NCI-H82 (cell line): ENCODE results near the gene SLC30A1.
"Not testable (repeated sequence)": the region's sequence is repeated elsewhere in the genome, so short reads cannot be mapped to it uniquely, and the experiment has no call there.

Source experiments
- DNase-seq: peaks from one replicate; lab custom pipeline; 2025; lab: John Stamatoyannopoulos, UW

SLC30A1 gene, protein sequence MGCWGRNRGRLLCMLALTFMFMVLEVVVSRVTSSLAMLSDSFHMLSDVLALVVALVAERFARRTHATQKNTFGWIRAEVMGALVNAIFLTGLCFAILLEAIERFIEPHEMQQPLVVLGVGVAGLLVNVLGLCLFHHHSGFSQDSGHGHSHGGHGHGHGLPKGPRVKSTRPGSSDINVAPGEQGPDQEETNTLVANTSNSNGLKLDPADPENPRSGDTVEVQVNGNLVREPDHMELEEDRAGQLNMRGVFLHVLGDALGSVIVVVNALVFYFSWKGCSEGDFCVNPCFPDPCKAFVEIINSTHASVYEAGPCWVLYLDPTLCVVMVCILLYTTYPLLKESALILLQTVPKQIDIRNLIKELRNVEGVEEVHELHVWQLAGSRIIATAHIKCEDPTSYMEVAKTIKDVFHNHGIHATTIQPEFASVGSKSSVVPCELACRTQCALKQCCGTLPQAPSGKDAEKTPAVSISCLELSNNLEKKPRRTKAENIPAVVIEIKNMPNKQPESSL

DNA sequence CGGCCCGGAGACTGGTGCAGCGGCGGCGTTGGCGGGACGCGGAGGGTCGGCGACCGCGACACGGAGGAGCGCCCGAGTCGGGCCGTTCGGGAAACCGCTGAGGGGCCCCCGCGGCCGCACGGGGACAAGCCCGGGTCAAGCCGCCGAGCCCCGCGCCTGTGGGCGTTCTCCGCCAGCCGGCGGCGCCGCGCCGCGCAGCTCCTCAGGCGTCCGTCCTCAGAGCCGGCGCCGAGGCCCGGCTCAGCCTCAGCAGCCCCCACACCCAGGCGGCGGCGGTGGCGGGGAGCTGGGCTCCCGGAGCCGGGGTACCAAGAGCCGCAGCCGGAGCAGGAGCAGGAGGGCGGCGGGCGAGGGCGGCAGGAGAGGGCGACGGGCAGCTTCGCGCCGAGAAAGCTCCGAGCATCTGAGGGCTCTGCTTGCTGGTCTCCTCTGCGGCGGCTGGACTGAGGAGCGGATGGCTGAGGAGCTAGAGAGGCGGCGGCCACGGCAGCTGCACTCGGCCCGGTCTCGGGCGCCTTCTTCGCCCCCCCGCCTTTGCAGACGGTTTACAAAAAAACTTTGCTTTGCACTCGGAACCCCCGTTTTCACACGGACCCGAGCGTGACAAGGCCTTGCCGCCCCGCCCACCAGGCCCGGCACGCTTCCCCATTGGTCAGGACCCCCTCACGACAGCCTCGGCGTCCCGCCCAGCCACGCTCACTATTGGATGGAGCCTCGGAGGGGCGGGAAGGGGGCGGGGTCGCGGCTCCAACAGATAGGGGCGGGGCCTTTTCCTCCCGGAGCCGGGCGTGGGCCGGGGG is at the start of gene SLC30A1:
Gene SLC30A1, minus strand, starts transcription at position 522 of the 800 bp plus-strand sequence. CDS start 549 bp downstream, outside the sequence.
- peak; percentile 99 for DNase-seq

DNA sequence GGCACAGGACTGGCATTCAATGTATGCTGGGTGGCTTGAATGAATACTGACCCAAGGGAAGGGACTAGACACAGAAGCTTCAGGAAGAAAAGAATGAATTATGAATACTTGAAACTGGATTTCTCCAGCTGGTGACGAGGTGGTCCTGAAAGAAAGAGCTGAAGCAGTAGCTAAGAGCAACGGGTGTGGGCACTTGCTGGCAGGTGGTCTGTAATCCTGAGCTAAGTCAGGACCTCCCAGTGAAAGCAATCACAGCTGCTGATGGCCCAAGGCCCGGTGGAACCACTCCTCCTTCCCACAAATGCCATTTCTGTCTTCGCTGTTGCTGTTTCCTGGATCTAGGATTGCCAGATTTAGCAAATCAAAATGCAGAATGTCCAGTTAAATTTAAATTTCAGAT is 49.5 kb upstream of the SLC30A1 start:
- DNase-seq, result peak; percentile 82

DNA sequence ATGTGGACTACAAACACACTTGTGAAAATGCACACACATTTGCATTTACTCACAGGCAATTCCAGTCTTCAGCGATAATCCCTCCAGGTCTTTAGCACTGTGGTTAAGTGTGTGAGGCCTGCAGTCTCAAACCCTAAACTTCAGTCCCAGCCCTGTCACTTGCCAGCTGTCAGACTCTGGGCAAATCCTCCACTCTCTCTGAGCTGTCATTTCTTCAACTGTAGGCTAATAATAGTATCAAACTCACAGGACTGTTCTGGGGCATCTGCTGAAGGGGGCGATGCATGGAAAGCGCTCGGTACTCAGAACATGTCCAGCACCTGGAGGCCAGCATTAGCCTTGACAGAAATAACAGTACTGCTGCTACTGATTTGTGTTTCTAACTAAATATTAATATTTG is 48.3 kb upstream of the SLC30A1 start:
- DNase-seq, result peak; percentile 89

DNA sequence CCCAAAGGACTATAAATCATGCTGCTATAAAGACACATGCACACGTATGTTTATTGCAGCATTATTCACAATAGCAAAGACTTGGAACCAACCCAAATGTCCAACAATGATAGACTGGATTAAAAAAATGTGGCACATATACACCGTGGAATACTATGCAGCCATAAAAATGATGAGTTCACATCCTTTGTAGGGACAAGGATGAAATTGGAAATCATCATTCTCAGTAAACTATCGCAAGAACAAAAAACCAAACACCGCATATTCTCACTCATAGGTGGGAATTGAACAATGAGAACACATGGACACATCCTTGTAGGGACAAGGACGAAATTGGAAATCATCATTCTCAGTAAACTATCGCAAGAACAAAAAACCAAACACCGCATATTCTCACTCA is 46.9 kb upstream of the SLC30A1 start:
- DNase-seq, result not testable (repeated sequence)

DNA sequence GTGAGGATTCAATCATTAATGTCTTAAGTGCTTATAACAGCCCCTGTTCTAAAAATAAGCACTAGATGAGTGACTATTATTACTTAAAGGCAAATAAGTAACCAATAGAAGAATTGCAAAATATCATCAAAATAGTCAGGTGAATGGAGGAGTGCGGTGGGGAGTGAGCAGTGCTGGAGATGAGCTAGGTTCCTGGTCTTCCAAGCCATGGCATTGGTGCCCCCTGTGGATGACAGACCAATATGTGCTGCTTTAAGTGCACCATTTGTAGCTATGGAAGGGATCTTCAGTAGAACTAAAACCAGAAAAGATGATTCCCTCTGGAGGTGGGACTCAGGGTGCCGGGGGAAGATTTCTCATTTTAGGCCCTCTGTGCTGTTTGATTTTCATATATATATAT is 46.1 kb upstream of the SLC30A1 start:
- peak; percentile 57 for DNase-seq

DNA sequence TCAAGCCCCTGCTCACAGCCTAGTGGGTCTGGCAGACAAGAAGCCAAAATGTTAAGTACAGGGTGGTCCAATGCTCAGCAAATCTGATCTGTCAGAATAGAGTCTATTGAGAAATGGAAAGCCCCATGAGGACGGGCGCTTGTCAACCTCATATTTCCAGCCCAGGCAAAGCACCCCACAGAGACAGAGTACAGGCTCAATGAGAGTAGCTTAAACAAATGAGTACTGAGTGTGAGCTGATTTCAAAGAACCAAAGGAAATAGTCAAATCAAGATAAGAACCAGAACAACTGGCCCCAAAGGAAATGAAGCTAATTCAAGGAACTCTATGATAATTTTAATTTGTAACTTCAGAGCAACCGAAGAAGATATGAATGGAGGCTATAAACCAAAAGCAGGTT is 44.6 kb upstream of the SLC30A1 start:
- DNase-seq, result no peak

DNA sequence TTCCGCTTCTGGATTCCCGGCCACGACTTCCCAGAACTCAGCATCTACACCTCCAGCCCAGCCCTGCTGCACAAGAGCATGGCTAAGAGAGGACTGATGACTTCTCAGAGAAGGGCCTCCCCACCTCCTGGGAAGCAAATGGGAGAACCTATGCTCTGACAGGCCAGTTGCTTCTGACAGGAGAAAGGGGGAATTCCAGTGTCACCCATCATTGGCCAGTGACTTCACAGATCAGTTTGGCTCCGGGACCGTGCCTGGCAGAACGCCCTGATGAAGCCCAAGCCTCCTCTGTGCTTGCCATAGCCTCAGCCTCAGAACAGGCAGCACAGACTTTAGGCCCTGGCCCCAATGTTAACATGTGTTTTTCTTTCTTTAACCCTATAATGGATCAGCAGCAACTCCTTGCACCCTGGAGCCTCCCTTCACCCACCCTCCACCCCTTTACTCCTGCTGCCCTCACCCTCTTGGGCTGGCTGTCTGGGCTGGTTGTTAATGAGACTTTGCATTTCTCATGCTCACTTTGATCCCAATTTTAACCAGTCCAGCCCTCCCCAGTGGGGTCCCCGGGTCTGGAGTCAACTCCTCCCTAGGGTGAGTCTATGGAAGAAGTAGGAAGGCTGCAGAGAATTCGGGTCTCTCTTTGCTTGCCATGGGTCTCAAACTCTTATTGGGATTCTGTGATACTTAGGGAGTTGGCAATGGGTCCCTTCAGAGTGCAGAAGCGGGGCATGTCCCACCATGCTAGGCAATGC is 42.7 kb upstream of the SLC30A1 start:
- no peak for DNase-seq

DNA sequence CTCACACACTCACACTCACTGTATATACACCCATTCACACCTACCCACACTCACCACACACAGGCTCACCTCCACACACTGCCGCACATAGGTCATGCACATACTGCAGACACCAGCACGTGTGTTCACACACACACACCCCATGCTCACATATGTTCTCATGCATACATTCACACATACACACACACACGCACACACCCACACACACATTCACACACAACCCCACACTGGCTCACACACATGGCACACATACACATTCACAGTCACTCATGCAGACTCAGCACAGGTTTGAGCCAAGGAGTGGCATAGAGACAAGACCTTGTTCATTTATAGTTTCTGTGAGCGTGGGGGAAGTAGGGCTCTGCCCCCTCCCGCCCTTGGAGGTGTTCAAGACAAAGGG is 41.1 kb upstream of the SLC30A1 start:
- no peak for DNase-seq

DNA sequence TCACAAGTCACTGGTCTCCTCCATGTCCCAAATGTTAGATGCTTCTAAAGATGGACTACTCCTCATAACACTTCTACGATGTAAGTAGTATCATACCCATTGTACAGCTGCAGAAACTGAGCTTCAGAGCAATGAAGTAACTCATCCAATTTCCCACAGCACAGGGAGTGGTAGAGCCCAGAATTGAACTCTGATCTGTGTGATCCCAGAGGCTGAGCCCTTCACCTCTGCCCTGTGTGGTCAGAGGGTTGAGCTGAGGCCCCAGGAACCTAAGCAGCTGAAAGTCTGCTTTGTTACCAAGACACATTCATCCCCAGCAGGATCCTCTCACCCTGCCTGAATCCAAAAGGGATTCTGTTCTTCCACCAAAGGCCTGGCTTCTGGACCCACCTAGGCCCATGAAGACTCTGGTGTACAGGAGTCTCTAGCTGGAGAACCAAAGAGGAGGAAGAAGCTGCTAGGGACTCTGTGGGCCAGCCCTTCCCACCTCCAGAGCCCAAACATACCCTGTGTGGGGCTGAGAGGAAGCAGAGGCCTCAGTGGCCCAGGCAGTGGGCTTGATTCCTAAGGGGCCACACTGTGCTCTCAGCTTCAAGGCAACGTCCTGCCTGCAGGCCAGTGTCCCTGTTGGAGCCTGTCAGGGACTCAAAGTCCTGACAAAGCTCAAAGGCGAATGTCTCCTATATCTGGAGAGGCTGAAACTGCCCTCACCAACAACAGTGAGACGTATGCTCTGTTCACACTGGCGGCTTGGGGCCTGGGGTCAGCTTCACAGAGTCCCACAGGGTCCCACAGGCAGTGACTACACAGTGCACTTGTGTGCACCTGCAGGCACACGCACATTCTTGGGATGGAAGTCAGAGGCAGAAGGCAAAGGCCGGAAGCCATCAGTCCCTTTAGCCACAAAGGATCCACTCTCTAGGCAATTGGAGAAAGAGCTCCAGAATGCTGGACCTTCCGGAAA is 40.4 kb upstream of the SLC30A1 start:
- no peak for DNase-seq

DNA sequence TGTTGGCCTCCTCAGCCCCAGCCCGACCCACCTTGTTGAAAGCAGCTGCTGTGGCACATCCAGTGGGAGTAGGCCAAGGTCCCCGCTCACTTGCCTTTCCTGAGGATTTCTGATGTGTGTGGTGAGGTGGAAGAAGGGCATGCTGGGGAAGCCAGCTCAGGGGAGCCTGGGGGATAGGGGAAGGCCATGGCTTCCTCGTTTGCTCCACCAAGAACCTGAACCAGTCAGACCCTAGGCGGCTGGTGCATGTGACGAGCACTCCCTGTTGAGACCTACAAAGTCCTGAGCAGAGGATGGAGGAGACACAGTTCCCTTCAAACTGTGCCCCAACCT is 38.0 kb upstream of the SLC30A1 start:
- no peak for DNase-seq

DNA sequence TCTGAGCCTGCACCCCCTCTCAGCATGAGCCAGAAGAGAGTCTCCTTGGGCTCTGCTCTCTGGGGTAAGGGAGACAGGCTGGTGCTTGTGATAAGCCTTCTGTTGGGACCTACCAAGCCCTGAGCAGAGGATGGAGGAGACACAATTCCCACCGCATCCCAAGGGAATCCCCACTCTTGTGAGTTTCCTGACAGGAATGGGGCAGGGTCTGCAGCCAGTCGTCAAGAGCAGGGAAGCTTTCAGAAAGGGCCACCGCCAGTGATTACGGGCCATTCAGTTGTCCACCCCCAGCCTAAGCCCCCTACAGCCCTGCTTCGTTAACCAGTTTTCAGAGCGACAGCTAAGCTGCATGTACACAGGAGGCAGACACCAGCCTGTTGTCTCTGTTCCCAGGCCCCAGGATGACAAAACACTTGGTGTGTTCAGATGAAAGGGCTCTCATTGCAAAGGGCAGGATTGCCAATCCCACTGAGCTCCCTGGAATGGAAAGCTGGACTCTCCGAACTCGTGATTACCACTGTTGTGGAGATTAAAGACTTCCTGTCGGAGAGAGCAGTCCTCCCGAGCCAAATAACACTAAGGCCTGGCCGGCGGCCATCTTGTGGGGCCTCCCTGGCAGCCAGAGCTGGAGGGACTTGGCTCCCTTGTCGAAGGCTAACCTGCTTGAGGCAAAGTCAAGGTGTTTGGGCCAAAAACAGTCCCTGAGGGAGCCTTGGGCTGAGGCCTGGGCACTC is 37.4 kb upstream of the SLC30A1 start:
- no peak for DNase-seq

DNA sequence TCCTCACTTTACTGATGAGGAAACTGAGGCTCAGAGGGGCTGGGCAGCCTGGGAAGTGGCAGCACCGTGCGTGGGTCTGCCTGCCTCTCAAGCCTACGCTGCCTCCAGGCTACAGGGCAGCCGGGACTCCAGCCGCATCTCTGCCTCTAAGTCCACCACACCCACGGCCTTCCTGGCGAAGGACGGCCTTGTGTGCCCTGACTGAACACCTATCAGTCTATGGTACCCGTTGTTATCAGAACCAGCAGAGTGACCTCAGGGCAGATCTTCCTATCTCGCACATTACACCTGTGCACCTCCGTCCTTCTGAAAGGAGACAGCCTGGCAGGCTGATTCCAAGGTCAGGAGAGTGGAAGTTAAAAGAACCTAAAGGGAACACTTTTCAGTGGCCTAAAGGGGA is 35.7 kb upstream of the SLC30A1 start:
- no peak for DNase-seq

DNA sequence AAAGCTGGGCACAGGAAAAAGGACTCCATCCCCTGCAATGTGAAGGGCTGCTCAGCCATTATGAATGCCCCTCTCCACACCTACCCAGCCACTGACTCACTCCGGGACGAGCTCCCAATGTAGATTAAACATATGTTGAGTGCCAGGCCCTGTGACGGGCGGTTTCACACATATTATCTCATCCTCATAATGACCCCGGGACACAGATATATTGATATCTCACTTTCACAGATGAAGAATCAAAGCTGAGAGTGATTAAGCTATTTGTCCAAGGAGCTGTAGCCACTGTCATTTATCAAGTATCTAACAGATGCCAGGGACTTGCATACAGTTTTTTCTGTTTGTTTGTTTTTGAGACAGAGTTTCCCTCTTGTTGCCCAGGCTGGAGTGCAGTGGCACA is 35.0 kb upstream of the SLC30A1 start:
- DNase-seq, result no peak

DNA sequence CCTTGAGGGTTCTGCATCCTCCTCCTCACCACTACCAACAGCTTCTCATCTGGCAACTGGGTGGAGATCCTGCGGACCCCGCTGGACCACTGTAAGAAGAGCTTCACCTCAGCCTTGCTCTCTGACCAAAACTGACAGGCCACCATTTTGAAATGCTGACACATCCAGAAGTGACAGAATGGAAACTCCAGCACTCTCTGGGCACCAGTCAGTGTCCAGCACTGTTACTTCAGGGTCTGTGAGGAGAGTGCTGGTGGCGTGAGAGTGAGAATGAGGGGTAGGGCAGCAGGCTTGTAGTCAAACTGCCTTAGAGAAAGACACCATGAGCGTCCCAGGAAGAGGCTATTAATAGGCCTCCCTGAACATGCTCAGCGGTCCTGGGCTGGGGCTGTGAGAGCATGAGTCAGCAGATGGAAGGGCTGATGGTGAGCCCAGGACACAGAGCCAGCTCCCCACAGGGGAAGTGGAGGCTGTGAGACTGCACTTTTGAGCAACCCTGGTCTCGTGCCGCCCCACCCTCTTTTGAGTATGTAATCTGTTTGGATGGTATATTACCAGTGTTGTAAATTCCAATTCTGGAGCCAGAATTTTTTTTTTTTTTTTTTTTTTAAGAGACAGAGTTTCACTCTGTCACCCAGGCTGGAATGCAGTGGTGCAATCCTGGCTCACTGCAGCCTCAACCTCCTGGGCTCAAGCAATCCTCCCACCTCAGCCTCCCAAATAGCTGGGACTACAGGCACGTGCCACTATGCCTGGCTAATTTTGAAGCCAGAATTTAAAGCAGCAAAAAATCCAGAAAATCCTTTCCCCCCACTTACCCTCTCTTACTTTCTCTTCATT is 34.4 kb upstream of the SLC30A1 start:
- no peak for DNase-seq

DNA sequence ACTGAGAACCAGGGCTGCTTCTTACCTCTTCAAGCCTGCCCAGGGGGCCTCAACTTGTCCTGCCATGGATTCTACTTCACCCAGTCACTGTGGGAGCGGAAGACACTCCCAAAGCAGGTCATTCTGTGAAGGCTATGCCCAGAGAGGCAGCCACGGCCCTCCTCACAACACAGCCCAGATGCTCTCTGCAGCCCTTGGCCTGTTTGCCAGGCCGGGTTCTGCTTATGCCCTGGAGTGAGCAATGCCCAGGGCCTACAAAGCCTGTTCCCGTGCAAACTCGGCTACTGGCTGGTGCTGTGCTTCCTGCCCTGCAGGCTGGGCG is 33.8 kb upstream of the SLC30A1 start:
- DNase-seq, result no peak

DNA sequence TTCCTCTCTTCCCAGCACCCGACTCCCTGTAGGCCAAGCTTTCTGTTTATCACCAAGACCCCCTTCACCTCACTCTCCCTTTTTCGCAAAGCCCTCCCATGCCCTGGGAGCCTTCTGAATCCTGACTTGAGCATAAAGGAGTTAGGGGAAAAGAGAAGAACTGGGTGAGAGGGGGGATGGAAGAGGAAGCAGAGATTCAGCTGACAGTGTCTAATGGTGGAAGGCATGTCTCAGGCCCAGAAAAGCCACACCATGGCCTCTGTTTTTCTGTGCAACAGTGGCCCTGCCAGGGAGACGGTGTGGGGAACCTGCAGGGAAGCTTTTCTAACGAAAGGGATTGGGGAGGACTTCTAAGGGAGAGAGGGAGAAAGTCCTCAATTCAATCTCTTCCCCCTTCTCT is 32.9 kb upstream of the SLC30A1 start:
- DNase-seq, result no peak

DNA sequence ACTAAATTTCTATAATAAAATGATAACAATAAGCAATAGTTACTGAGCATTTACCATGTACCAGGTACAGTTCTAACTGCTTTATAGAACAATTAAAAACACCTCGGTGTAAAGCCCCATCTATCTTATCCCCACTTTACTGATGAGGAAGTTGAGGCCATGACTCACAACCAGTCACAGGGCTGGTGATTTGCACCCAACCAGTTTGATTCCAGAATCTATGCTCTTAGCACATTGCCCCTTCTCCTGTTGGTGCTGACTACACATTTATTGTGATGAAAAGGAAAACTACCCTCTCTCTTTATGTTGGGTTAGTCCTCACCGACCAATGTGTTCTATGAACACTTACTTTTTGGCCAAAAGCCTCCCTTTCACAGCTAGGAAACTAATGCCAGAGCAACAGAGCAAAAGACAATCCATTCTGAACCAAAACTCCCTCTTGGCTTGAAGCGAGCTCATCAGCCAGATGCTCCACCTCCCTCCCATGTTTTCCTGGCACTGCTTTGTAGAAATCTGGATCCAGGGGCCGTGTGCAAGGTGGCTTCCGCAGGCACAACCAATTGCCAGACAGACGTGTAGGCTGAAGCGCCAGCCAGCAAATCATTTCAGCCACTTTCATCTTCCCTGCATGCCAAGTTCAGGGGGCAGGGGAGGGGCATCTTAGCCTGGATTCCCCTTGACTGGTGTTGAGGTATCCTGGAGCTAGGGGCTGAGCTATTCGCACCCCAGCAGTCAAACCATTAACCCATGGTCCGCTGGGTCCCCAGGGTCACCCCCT is 32.0 kb upstream of the SLC30A1 start:
- no peak for DNase-seq

DNA sequence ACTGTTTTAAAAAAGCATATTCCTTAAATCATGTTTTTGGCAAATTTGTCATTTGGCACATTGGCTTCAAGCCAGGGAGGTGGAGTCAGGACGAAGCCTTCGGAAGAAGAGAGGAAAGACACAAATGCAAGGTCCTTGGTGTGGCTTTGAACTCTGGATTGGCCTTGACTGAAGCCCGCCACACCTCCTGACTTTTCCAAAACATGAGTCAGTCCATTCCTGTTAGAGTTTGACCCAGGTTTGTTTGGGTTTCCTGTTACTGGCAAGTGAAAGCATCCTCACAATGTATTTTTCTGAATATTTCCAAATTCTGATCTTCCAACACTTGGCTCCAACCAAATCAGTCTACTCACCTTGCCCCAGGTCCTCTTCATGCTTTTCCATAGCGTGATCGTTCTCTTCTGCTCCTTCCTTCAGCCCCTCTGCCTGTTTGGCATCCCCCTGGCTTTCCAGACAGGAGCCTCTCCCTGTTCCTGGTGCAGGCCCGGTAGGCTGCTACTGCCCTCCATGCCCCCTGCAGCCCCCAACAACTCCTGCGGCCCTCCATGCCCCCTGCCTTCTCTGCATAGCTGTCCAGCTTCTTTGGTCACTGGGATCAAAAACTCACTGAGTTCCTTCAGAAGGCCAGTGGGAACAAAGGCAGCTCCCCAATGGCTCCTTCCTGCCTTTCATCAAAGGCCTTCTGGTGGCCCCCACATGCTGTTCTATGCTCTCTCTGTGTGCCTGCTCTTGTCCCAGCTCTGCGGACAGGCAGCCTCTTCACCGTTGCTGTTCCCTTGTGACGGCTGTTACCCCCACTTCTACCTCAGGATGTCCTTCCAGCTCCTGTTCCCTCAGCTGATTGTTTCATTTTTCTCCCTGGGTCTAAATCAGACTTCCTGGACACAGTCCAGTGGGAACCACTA is 30.4 kb upstream of the SLC30A1 start:
- DNase-seq, result no peak
